OCI-M2 (cell line): ENCODE measurements around the gene PARD3B.

Experiments used
- DNase-seq: peaks from one replicate; lab custom pipeline; 2025; ENCODE audit not compliant: unreplicated experiment; lab: John Stamatoyannopoulos, UW

The PARD3B gene

DNA sequence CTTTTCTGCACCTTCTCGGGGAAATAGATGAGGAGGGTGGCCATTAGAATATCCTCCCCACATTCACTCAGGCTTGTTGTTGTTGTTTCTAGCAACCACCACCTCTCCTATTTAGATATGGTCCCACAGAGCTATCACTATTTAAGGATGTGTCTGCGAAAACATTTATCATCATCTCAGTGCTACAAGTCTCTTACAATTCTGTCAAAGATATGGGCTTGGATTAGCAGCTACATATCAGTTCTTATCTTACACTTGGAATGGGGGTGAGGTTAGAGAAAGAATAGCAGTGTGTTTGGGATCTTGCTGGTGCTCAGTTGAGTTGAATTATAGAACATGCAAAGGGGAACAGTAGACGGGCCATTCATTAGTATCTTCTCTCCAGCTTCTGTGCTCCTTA, 546.1 kb downstream of the PARD3B start:
- no peak for DNase-seq

GRCh38 chr2:205094031-205094430, 548.8 kb downstream of the PARD3B start:
- no peak for DNase-seq

GRCh38 chr2:205103699-205104098, 558.4 kb downstream of the PARD3B start:
- DNase-seq = no peak

DNA sequence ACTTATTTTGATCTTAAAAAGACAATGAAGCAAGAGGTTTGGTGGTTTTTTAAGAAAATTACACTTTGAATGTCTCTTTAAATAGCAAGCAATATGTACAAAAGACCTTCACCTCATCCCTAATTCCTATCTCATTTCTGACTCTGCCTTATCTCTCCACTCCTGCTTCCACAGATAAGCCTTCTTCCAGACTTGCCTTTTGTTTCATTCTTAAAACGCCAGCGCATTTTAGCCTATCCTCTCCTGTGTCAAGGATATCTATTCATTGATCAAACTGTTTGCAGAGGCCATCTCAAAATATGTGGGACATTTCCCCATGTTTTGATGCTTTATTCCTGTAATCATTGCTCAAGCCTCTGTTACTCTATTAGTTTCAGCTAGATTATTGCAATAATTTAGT, 562.5 kb downstream of the PARD3B start:
- no peak for DNase-seq

- DNase-seq = no peak
These were observed 570.2 kb downstream of the PARD3B start for GRCh38 chr2:205115511-205115910.

DNA sequence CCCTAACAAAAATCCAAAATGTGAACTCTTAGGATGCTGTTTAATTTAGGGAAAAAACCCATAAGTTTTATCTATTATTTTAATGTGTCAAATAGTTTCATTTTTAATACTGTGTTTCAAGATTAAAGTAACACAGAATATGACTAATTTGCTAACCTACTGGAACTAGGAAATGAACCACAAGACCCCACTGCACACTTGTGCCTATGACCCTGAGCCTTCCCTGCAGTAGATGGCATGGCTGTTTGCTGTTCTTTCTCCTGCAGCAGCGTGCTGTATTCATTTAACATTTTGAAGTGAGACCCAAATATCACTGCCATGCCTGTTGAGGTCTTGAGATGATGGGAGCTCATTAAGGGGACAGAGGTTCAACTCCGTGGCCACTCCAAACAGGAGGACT, 571.9 kb downstream of the PARD3B start:
- no peak for DNase-seq

DNA sequence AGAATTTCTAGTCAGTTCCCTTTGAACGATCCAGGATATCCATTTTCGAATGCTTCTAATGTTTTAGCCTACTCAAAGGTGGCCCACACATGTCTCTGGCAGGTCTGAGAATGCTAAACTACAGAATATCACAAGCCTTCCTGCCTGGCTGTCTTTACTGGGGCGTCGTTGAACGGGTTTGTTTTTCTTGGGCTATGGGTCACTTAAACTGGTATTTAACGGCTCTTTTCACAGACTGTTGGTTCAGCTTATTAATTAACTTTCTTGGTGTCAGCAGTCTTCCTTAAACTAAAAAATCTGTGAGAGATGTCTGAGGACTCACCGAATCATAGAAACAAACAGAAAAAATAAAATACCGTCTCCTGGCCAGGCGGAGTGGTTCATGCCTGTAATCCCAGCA, 573.9 kb downstream of the PARD3B start:
- no peak for DNase-seq

GRCh38 chr2:205128726-205129125, 583.5 kb downstream of the PARD3B start:
- DNase-seq = no peak

DNA sequence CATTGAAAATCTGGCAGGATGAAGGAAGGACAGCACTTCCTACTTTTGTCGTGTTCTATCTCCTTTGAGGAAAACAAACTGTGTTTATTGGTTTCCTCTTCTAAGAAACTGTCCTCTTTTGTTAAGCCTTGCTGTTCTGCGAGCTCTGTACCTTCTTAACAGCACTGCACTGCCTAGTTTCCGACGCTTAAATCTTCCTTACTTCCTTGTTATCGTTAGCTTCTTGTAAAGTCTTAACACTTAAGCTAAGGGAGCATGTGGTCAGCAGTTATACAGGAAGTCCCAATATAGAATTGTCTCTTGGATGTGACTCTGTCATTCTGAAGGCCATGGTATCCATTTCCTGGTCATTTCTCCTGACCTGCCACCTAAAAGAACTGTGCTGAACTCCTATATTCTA, 584.3 kb downstream of the PARD3B start:
- DNase-seq = no peak

GRCh38 chr2:205130111-205130829, 585.0 kb downstream of the PARD3B start:
- no peak for DNase-seq

DNA sequence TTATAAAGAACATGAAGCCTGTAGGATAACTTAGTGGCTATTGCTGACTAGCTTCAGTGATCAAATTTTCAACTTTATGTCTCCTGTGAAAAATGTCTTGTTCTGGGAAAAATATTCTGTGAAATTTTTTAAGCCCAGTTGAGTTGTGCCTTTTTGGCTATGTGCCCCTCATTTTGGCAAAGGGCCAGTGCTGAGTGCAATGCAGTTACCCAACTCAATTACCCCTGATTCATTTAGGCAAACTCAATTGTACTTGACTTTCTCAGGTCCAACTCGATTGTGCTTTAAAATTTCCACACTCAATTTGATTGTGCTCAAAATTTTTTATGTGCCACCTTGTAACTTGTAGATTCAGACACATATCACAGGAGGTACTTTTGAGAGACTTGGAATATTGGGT, 588.3 kb downstream of the PARD3B start:
- DNase-seq = no peak

- DNase-seq = no peak
These were observed 593.5 kb downstream of the PARD3B start for GRCh38 chr2:205138735-205139134.

DNA sequence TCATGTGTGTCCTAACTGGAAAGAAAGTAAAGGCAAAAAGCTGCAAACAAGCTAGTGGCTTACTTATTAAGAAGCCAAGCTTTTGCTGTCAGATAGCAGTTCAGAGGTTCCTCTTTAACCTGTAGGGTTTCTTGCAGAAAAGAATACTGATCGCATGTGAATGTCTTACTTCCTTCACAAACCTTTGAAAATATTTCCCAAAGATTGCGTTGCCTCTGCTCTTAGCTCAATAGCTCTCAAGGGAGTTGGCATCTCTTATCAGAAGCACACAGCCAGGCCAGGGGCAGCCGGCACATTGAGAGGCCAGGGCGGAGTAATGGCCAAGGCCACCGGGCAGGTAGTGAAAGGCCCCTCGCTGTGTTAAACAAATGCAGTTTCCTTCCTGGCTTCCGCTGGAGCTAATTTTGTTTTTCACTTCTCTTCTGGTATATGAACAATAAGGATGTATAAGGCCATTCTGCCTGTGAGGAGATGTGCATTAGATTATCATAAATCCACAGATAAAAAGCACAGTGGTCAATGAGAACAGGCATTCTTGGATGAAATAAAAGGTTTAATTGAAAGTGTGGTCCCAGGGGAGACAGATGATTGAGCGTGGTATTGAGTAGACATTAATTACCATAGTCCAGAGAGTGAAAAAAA, 594.7 kb downstream of the PARD3B start:
- no peak for DNase-seq

- no peak for DNase-seq
These were observed 596.1 kb downstream of the PARD3B start for GRCh38 chr2:205141381-205141780.

GRCh38 chr2:205145888-205146287, 600.6 kb downstream of the PARD3B start:
- no peak for DNase-seq

DNA sequence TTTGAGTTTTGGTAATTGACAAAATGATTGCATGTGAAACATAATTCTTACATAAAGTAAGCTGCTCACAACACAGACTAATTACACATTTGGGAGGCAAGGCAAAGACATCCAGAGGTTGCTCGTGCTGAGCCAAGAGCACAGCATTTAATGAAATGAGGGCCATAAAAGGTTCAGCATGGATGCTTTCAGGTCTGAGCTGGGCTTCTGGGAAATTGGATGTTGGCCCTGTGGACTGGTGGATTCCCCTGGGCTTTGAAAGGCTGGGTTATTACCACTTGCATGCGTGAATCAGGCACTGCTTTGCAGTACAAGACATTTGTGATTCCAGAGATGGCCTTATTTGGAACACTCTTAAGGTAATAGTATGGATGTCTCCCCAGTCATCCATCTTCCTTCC, 603.5 kb downstream of the PARD3B start:
- DNase-seq = no peak

GRCh38 chr2:205156457-205156856, 611.2 kb downstream of the PARD3B start:
- DNase-seq = no peak

GRCh38 chr2:205158404-205158803, 613.1 kb downstream of the PARD3B start:
- DNase-seq = no peak

DNA sequence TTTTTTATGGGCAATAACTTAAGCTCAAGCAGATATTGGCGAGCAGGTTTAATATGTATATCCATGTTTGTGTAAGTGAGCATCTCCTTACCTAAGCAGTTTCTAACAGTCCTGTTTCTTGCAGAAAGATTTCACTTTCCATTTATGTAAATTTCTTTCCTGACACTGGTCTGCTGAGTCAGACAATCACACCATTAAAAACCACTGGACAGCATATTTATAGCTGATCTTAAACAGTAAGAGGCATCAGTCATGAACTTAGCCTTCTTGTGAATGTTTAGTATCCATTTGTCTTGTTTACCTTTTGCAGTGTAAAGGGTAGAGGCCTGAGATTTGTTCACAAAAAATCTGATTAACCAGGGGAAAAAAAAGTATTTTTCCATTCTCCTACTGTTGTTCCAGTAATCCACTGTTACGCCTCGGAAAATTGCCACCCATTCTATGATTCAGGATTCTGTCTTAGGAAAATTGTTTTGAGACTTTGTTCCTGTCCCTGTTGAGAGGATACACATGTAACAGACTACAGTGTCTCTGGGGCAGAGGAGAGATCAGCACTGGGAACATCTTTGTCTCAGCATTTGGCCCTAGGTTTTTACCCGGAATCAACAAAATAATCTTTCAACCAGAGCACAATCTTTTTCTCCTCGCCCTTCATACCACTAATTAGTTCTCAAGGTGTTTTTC, 616.0 kb downstream of the PARD3B start:
- DNase-seq = no peak

- DNase-seq = no peak
These were observed 621.5 kb downstream of the PARD3B start for GRCh38 chr2:205166745-205167144.

DNA sequence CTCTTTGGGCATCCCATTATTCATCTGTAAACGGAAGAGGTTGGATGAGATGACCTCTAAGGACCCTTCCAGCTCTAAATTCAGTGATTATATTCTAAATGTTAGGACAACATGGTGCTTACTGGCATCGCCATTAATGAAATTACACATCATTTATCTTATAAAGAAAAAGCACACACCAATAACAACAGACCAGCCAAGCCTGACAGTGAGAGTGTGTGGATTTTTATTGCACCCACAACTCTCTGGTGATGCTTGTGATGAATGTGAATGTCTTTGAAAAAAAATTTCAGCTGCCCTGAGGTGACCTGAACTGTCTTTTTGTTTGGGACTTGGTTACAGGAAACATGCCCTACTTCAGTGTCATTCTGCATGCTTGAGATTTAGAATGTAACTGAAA, 623.7 kb downstream of the PARD3B start:
- no peak for DNase-seq

DNA sequence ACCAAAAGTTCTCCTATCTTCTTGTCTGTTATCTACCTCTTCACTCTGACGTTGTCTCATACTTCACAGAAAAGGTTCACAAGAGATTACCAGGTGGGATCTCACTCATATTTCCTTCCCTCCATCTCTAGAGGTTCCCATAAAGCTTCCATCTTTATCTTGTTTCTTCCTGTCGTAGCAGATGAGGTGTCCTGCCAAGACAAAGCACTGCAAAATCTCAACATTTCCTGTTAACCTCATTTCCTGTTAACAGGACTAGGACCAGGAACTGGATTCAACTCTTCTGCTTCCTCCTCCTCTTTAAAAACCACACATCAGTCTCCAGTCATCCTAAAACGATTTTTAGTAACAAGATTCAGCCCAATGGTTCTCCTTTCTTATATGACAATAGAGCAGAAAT, 624.2 kb downstream of the PARD3B start:
- DNase-seq = no peak
